Skin of body (tissue), 2 donors: ENCODE data around the gene SSU72. TPM values are rescaled to one million over a fixed set of nuclear protein-coding genes. Genes with fewer than 3 reads are reported as not detected.
"Not testable (repeated sequence)": the region's sequence is repeated elsewhere in the genome, so short reads cannot be mapped to it uniquely, and the experiment has no call there.

ENCODE experiments used
- DNase-seq: peaks from one replicate; lab custom pipeline; 2025; lab: John Stamatoyannopoulos, UW
- total RNA-seq: library from RNA; depleted of rRNA; stranded (reverse); fragments of >200 nt; gene quantifications from one replicate; pipeline ENCODE4 v1.2.3, GENCODE V29; 2014

The SSU72 gene
- total RNA-seq, 1 donor from 2014 or later = 33.9 TPM

DNA sequence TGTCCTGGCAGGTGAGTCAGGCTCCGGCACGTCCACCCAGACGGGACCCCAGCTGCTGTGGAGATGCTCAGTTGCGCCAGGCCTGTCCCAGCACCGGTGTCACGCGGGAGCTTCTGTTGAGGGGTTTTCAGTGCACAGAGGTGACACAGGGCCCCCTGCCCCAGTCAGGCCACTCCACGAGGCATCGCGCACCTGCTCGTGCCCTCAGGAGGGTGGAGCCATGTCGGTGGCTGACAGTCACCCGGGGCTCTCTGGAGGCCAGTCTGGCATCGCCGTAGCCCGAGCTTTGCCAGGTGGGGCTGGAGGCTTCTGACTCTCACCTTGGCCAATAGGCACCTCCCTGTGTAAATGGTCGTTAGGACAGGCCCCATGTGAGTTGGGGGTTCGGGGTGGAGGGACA, 45.3 kb downstream of the SSU72 start:
- no peak for DNase-seq

DNA sequence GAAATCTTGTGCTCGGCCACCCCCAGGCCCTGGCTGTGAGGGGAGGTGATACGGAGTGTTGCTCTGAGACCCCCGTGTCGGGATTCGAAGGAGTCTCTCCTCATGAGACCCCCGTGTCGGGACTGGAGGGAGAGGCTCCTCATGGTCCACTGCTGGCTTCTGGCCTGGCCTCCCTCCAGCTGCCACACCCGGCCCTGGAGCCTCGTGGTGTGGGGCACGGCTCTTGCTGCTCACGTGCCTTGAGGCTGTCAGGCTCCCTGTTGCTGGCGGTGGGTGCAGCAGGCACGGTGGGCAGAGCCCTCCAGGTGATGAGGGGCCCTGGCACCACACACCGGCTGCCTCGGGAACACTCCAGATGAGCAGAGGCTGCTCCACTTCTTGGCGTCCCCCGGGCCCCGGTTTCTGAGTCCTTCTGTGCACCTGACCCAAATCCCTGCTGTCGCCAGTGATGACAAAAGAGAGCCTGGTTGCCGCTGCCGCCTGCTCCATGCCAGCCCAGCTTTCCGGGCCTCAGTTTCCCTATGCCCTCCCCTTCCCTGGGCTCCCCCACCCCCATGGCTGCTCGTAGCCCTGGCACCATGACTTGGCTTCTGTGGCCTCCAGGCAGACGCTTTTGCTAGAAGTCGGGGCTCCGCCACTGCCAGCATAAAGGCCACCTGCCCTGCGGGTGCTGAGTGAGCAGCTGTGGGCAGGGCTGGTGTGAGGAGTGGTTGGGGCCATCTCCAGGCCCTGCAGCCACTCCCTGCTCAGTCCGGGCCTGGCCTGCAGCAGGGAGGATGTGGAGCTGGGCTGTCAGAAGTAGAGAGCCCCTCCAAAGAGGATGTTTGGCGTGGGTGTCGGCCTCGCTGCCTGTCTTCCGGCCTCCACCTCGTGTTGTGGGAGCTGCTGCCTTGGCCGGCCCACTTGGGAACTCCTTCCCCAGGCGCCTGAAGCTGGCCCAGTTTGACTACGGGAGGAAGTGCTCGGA, 46.1 kb downstream of the SSU72 start:
- DNase-seq = no peak

DNA sequence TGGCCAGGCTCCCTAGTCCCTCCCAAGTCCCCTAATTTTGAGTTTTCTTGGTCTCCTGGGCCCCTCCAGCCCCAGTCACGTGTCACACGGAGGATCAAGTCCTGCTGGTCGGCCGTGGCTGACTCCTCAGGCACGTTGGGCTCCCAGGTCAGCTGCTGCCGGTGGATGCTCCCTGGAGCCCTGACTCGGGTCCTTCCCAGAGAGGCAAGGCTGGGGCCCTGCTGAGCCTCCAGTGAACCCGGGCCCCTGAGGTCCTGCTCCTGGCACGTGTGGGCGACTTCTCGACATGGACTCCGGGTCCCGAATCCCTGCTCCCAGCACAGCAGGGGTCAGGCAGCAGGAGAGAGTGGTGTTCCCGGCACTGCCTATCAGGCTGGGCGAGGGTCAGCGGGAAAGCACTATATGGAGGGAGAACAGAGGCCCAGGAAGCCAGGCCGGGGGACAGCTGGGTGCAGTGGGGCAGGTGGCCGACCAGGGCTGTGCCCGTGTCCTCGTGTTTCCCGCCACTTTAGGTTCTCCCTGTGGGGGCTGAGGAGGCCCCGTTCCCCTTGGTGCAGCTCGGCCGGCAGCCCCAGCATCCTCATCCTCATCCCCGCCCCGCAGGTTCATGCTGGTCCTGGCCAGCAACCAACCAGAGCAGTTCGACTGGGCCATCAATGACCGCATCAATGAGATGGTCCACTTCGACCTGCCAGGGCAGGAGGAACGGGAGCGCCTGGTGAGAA, 47.4 kb downstream of the SSU72 start:
- no peak for DNase-seq

DNA sequence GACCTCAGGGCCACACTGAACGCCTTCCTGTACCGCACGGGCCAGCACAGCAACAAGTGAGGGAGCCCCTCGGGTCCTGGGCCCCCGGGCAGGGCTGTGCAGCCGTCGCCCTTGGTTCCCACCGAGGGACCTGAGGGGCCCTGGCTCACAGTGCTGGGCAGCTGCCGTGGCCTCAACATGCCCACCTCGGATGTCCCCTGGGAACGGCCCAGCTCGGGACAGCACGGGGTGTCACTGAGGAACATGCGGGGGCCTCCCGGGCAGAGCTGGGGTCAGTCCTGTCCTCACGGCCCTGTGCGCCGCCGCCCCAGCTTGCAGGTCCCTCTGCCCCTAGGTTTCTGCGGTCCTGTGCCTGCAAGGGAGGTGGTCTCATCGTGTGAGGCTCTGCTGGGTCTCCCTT, 48.2 kb downstream of the SSU72 start:
- not testable (repeated sequence) for DNase-seq

DNA sequence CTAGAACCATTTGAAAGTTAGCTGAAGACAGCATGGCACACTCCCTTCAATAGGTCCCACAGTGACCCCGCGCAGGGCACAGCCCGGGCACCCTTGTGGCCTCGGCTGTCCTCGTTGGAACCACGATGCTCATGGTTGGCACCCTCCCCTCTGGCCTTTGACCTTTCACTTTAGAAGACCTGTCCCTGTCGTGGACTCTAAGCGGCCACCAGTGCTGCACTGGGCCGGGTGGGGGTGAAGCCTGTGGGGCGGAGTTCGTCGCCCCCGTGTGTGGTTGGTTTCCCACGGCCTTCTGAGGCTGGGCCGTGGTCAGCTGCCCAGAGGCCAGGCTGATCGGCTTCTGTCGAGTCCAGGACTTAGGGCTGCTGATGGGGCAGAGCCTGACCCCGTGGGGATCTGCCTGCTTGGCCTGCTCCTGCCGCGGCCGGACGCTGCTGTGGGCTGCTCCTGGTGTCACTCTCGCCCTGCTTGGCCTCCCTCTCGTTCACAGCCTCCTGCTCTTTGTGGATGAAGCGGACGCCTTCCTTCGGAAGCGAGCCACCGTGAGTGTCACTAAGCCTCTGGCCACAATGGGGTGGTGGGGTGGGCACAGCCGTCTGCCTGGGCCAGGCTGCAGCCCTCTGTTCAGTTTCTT, 49.8 kb downstream of the SSU72 start:
- DNase-seq = not testable (repeated sequence)

DNA sequence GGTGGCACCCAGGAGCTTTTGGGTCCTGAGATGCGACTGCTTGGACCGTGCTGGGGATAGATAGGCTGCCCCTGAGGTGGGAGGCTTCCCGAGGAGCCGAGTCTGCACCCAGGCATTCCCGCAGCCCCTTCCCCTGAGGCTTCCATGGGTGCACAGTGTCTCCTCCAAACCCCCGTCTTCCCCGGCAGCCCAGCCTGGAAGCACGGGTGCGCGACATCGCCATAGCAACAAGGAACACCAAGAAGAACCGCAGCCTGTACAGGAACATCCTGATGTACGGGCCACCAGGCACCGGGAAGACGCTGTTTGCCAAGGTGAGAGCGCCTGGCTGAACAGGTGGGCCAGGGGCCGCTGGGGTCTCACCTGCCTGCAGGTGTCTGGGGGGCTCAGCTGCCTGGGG, 51.0 kb downstream of the SSU72 start:
- DNase-seq = not testable (repeated sequence)

DNA sequence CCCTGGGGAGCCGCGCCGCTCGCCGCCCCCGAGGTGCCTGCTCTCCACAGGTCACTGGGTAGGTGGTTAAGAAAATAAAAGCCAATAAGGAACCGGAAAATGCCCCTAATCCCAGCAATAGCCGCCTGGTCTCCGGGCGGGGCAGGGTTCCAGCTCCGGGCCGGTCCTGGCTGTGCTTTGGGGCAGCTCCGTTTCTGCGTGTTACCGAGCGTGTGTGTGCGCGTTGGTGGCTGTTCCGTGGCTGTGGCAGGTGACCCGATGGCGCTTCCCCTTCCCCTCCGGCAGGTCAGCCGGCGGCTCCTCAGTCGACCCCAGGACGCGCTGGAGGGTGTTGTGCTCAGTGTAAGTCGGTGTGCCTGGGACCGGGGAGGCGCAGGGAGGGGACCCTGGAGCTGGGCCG, 51.4 kb downstream of the SSU72 start:
- not testable (repeated sequence) for DNase-seq

DNA sequence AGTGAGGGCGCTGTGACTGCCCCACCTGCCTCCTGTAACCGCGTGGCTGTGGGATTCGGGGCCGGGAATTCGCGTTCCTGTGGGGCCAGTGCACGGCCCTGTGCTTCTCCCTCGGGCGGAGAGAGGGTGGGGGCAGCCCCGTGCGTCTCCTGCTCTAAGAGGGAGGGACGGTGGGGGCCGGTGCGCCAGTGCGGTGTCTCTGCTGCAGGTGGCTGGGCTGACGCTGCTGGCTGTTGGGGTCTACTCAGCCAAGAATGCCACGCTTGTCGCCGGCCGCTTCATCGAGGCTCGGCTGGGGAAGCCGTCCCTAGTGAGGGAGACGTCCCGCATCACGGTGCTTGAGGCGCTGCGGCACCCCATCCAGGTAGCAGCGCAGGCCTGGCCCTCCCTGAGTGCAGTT, 52.1 kb downstream of the SSU72 start:
- not testable (repeated sequence) for DNase-seq

DNA sequence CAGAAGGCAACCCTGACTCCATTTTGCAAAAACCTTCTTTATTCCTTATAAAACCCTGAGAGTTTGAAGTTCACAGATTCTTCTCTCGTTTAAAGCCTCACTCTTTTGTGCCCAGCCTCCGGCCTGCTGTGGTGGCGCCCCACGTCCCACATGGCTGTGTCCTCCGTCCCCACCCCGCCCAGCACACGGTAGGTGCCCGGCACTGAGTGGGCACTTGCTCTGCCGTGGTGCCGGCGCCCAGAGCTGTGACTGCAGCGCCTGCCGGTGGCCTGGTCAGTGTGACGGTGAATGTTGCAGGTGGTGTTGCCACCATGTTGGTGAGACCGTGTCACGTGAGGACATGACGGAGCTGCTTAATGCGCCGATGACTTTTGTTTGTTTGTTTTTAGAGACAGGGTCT, 53.3 kb downstream of the SSU72 start:
- DNase-seq = no peak

DNA sequence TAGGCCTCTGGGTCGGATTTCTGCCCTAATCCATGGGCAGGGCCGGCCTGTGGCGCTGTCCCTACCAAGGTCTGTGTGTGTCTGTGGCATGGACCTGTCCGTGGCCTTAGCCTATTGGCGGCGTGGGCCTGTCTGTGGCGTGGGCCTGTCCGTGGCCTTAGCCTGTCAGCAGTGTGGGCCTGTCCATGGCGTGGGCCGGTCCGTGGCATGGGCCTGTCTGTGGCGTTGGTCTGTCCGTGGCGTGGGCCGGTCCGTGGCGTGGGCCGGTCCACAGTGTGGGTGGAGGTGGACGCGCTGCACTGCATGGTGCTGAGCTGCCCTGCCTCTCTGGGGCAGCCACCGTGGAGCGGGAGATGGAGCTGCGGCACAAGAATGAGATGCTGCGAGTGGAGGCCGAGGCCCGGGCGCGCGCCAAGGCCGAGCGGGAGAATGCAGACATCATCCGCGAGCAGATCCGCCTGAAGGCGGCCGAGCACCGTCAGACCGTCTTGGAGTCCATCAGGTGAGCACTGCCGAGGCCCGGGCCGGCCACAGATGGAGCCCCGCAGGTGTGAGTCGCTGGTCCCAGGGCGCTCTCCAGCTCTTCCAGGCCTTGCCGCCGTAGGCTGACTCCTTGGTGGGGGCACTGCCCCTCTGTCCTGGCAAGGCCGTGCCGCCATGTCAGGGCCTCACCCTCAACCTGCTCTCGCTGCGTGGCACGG, 54.7 kb downstream of the SSU72 start:
- DNase-seq = not testable (repeated sequence)

DNA sequence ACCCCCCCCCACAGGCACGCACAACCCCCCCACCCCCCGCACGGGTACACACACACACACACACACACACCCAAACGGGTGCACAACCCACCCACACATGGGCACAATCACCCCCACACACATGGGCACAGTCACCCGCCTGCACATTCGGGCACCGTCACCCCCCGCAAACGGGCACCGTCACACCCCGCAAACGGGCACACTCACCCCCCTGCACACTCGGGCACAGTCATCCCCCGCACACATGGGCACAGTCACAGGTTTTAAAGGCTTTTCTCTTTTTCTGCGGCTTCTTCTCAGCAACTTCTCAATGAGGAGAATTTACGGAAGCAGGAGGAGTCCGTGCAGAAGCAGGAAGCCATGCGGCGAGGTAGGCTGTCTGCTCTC, 56.0 kb downstream of the SSU72 start:
- DNase-seq = not testable (repeated sequence)

DNA sequence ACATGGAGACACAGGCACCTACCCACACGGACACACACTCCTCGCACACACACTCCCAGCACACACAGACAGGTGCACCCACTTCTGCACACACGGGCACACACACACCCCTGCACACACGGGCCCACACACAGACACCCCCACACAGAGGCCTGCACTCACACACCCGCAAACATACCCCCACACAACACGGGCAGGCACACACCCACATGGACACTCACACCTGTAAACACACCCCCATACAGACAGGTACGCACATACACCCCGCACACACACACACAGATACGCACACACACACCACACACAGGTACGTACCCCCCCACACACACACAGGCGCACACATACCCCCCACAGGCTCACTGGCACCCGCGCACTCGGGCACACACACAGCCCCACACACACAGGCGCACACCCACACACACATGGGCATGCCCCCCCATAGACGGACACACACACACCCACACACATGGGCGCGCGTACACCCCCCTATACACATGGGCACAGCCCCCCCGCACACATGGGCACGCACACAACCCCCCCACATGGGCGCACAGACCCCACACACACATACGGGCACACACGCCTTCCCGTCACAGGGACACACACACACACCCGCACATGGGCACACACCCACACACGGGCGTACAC, 56.6 kb downstream of the SSU72 start:
- no peak for DNase-seq

DNA sequence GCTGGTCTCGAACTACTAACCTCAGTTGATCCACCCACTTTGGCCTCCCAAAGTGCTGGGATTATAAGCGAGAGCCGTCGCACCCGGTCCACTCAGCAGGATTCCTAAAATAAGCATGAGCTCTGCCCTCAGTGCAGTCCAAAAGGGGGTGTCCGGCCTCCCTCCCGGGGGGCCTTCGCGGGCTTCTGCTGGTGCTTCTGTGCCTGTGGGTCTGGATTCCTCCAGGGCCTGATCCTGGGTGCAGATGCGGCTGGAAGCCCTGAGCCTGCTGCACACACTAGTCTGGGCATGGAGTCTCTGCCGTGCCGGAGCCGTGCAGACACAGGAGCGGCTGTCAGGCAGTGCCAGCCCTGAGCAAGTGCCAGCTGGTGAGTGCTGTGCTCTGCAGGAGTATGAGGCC, 57.7 kb downstream of the SSU72 start:
- DNase-seq = not testable (repeated sequence)

DNA sequence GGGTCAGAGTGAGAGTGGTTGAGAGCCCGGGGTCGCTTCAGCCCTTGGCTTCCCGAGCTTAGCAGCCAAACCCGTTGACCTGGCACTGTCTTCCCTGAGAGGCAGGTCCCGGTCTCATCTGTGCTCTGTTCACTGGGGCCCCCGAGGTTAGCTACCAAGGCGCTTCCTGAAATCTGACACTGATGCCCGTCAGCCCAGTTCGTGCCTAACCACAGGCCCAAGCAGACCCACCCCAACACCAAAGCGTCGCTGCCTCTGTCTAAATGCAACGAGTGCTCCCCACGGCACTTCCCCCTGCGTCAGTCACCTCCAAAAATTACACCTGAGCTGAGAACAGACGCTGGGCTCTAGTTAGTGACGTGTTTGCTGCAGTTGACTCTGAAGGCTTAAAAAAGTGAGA, 60.3 kb downstream of the SSU72 start:
- not testable (repeated sequence) for DNase-seq

DNA sequence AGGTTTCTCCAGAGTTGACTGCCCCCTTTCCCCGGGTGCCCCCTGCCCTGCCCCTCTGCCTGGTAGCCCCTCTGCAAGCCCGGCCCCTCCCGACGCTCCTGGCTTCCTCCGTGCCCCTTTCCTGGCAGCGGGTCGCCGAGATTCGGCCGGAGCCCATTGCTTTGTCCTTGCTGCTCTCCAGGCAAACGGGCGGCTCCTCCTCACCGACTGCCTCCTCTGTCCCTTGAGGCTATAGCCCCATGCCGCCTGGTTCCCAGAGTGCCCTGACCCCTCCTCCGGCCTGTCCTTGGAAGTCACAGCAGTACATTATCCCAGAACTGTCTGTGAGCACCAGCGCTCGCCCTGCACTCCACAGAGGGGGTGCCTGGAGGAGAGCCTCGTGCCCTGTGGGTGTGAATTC, 61.0 kb downstream of the SSU72 start:
- DNase-seq = not testable (repeated sequence)

DNA sequence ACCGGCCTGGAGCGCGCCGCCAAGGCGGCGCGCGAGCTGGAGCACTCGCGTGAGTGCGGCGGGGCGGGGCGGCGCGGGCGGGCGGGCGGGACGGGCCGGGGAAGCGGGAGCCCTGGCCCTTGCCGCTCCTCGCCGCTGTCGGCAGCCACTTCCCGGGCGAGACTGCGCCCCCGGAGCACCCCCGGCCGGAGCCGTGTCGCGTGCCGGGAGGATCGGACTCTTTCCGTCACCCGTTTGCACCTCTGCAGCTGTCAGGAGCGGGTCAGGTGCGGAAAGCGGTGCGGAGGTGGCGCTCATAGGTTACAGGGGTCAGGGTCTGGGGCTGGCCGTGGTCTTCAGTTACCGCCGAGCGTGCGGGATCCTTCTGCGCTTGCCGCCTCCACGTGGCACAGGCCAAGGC, 62.2 kb downstream of the SSU72 start:
- DNase-seq = not testable (repeated sequence)

DNA sequence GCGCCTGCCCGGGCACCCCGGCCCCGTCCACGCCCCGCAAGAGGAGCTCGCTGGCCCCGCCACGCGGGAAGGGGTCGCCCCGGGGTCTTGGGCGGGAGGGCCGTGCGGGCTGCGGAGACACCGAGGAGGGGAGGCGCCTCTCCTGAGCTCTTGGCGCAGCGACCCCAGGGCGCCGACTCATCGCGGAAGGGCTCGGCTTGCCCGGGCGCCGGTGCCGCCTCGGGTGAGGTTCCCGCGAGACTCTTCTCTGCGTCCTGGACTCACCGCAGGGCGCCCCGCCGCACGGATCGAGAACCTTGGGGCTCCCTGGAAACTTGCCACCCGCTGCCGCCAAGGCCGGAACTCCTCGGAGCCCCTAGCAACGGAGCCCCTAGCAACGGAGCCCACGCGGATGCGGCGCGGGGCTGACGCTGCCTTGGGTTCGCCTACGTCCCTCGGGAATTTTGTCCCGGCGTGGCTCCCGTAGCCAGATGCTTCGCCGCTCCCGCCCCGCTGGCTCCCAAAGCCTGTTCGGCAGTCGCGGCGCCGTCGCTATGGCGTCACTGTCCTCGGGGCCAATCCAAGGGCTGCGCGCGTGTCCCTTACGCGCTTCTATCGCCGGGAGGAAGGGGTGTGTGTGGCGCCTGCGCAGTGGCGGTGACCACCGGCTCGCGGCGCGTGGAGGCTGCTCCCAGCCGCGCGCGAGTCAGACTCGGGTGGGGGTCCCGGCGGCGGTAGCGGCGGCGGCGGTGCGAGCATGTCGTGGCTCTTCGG, 63.0 kb downstream of the SSU72 start, which contains the start of gene ATAD3A:
Gene ATAD3A (plus strand): TSS at position 630 of the 753 bp plus-strand sequence. CDS start 107 bp downstream, at position 737.
- peak; percentile 96 for DNase-seq

DNA sequence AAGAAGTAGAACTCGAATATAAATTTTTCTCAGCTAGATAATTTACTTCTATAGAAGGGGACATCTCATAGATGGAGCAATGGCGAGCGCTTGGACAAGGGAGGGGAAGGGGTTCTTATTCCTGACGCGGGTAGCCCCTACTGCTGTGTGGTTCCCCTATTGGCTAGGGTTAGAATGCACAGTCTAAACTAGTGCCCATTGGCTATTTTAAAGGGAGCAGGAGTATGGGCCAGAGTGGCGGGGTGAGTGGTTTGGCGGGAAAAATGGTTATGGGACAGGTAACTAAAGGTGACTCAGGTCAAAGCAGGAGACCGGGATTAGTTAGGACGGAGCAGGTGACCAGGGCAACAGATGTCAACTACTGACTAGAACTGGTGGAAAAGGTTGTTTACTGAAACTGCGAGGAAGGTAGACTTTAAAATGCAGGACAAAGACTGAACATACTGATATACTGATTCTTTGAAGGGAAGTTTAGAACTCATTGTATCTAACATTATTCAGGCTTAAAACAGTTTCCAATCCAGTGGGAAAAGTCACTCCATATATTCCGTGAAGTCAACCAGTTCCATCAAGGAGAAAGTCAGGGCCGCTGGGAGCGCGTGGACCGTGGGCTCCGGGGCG, 63.6 kb downstream of the SSU72 start:
- DNase-seq = no peak

DNA sequence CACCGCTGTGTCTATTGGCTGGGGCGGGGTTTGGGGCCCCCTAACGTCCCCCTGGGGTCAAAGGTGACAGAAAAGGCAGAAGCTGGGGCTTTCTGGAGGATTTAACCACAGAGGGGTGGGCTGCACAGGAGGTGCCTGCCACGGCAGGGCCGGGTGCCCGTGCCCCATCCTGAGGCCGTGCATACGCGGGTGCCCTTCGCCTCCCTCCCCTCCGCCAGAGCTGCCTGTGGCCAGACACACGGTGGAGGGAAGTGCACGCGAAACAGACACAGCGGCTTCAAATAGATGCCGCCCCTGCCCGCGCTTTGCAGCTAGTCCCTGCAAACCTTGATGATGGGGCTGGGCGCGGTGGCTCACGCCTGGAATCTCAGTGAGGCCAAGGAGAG, 65.2 kb downstream of the SSU72 start:
- not testable (repeated sequence) for DNase-seq
